Caco-2 (cell line): ENCODE measurements around the gene COL9A3. TPM values are rescaled to one million over a fixed set of nuclear protein-coding genes. Genes with fewer than 3 reads are reported as not detected.

Experiments
- BruUV-seq: library from RNA; stranded (reverse); fragments of 400-500 nt; replicated peaks from 2 replicates; lab custom pipeline; 2021; lab: Mats Ljungman, UMichigan
- CTCF ChIA-PET: fragments of 300-600 bp; sonication (Branson Sonifier 250); formaldehyde crosslinking; loops from one replicate; lab custom pipeline; 2022; ENCODE audit warnings: antibody characterized with exemption; lab: Charles Lee
- POLR2A ChIA-PET: fragments of 300-600 bp; sonication (Branson Sonifier 250); formaldehyde crosslinking; loops from one replicate; lab custom pipeline; 2022; ENCODE audit warnings: antibody characterized with exemption; lab: Charles Lee
- DNase-seq, 2 experiments: peaks; one replicate each; pipeline versions ENCODE4 v3.0.0 to v3.0.0-alpha.2; 2020 to 2022
- H3K27me3 ChIP-seq: replicated peaks from 2 replicates; pipeline ENCODE4 v1.6.0; 2011; ENCODE audit warnings: low read length; ENCODE audit not compliant: control insufficient read depth, insufficient read depth
- H3K36me3 ChIP-seq: 2 replicates; pipeline ENCODE4 v1.5.1; 2011; ENCODE audit warnings: low read length; ENCODE audit not compliant: control insufficient read depth, insufficient read depth
- H3K4me1 ChIP-seq: fragments of 250-450 bp; sonication (Bioruptor Pico); 2 replicates; pipeline ENCODE4 v1.5.1; 2020; ENCODE audit warnings: mild to moderate bottlenecking
- H3K4me3 ChIP-seq: 2 replicates; pipeline ENCODE4 v1.5.1; 2011; ENCODE audit warnings: low read depth, mild to moderate bottlenecking, control low read depth, low read length
- H3K9me3 ChIP-seq: fragments of 250-450 bp; sonication (Bioruptor Pico); 2 replicates; pipeline ENCODE4 v1.5.1; 2020; ENCODE audit warnings: mild to moderate bottlenecking, moderate library complexity
- H3K27ac Mint-ChIP-seq: one replicate; pipeline ENCODE4 v1.8.0; 2022; ENCODE audit warnings: mixed read lengths; ENCODE audit not compliant: unreplicated experiment
- H3K27me3 Mint-ChIP-seq: one replicate; pipeline ENCODE4 v1.8.0; 2022; ENCODE audit warnings: mixed read lengths; ENCODE audit not compliant: insufficient read depth, unreplicated experiment
- H3K36me3 Mint-ChIP-seq: one replicate; pipeline ENCODE4 v1.8.0; 2022; ENCODE audit warnings: mild to moderate bottlenecking, mixed read lengths; ENCODE audit not compliant: insufficient read depth, unreplicated experiment
- H3K4me1 Mint-ChIP-seq: one replicate; pipeline ENCODE4 v1.8.0; 2022; ENCODE audit warnings: low read depth, mixed read lengths; ENCODE audit not compliant: unreplicated experiment
- H3K4me3 Mint-ChIP-seq: one replicate; pipeline ENCODE4 v1.8.0; 2022; ENCODE audit warnings: mild to moderate bottlenecking, moderate library complexity, mixed read lengths; ENCODE audit not compliant: unreplicated experiment
- H3K9me3 Mint-ChIP-seq: one replicate; pipeline ENCODE4 v1.8.0; 2022; ENCODE audit warnings: mixed read lengths; ENCODE audit not compliant: unreplicated experiment
- CTCF ChIP-seq, 2 experiments: fragments of 200-600 bp in 1 of 2; IDR thresholded peaks; 1 replicate in 1 of 2; 2 replicates in 1 of 2; pipeline versions ENCODE4 v1.5.1 to v1.8.0; 2011 to 2022; ENCODE audit warnings: antibody characterized with exemption in 1 of 2, control low read depth in 1 of 2, inconsistent platforms in 1 of 2, low read depth in 1 of 2, low read length in 1 of 2, mild to moderate bottlenecking in 1 of 2, moderate library complexity in 1 of 2; ENCODE audit not compliant: insufficient read depth in 1 of 2, severe bottlenecking in 1 of 2, unreplicated experiment in 1 of 2
- intact Hi-C: fragments of 100-400 bp; cut with micrococcal nuclease; formaldehyde crosslinking; loops from one replicate; pipeline ENCODE4 v1.10.0; 2022; ENCODE audit not compliant: unreplicated experiment
- total RNA-seq: library from RNA; stranded (reverse); gene quantifications from 2 replicates; pipeline ENCODE4 v1.2.3, GENCODE V29; 2022

The COL9A3 gene
- total RNA-seq, 1 experiment from 2014 or later = 6.4 TPM

DNA sequence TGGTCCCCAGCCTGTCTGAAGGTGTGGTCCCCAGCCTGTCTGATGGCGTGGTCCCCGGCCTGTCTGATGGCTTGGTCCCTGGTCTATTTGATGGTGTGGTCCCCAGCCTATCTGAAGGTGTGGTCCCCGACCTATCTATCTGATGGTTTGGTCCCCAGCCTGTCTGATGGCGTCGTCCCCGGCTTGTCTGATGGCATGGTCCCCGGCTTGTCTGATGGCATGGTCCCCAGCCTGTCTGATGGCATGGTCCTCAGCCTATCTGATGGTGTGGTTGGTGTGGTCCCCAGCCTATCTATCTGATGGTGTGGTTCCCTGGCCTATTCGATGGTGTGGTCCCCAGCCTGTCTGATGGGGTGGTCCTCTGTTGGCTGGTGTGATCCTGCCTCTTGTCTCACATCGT lies 38.8 kb upstream of the COL9A3 start:
- no TSS peak for BruUV-seq
- H3K27me3 Mint-ChIP-seq = peaks cover 6% of the 10 kb centered on the region

GRCh38 chr20:62778601-62779416 lies 38.0 kb upstream of the COL9A3 start:
- intact Hi-C loops = no loop called here
- no peaks in the 10 kb centered on the region for H3K36me3 Mint-ChIP-seq

More for the DNA sequence above, 38.8 kb upstream of the COL9A3 start:
- Histone ChIP-seq H3K9me3 (0 out of 2 replicates have a peak, but pooled peaks cover 4% of the 10 kb centered on the region), H3K27me3 (no peaks in the 10 kb centered on the region; the same call in 1 of the 2 replicates), H3K4me1 (no peaks in the 10 kb centered on the region), H3K36me3 (no peaks in the 10 kb centered on the region), H3K4me3 (no peak overlapping the region)
- Mint-ChIP-seq H3K9me3 (peaks cover 11% of the 10 kb centered on the region), H3K27ac (no peak overlapping the region), H3K4me3 (no peak overlapping the region), H3K4me1 (peaks cover 7% of the 10 kb centered on the region), H3K36me3 (no peaks in the 10 kb centered on the region)
- intact Hi-C loops = no loop called here
- POLR2A ChIA-PET = no interaction called here
- DNase-seq = no peak
- no peak for TF ChIP-seq CTCF (IDR thresholded peaks at IDR 0.05; ENCODE audit: insufficient read depth in 1 of 2, low read depth in 1 of 2, low read length in 1 of 2, severe bottlenecking in 1 of 2, unreplicated experiment in 1 of 2)
- CTCF ChIA-PET = no interaction called here

More at GRCh38 chr20:62778601-62779416, 38.0 kb upstream of the COL9A3 start:
- TF ChIP-seq CTCF (IDR thresholded peaks at IDR 0.05; ENCODE audit: insufficient read depth in 1 of 2, low read depth in 1 of 2, low read length in 1 of 2, severe bottlenecking in 1 of 2, unreplicated experiment in 1 of 2) = peak; percentile 19 to 43
- CTCF ChIA-PET = interaction anchor here (0.6 to 1.6 kb wide), 6 partner anchors 9 to 839 kb away, joined by 3 to 8 read pairs (median 3); no protein-coding TSS in a partner anchor
- peaks cover 11% of the 10 kb centered on the region for H3K9me3 Mint-ChIP-seq
- POLR2A ChIA-PET = interaction anchor here (0.5 to 0.6 kb wide), 2 partner anchors 78 to 109 kb away, joined by 5 to 8 read pairs; no protein-coding TSS in a partner anchor
- BruUV-seq = no TSS peak
- no peaks in the 10 kb centered on the region for H3K4me1 ChIP-seq
- H3K4me3 ChIP-seq = no peak overlapping the region
- H3K27ac Mint-ChIP-seq = no peak overlapping the region
- H3K9me3 ChIP-seq = 0 out of 2 replicates have a peak, but pooled peaks cover 4% of the 10 kb centered on the region
- H3K4me3 Mint-ChIP-seq = no peak overlapping the region
- H3K27me3 Mint-ChIP-seq = peaks cover 5% of the 10 kb centered on the region
- DNase-seq = peak in 1 of 2 experiments; percentile 49
- peaks cover 7% of the 10 kb centered on the region for H3K4me1 Mint-ChIP-seq
- H3K27me3 ChIP-seq = no peaks in the 10 kb centered on the region
- H3K36me3 ChIP-seq = no peaks in the 10 kb centered on the region
